Measurements from ENCODE around the gene SMR3B.

GRCh38 chr4:70359115-70359661, 23.7 kb upstream of the SMR3B start:
- TF ChIP-seq RAD21 (IDR thresholded peaks at IDR 0.05; ENCODE audit: low read depth), result no peak
- no peak for TF ChIP-seq EGR1 (IDR thresholded peaks at IDR 0.05)
- TF ChIP-seq MAX (IDR thresholded peaks at IDR 0.05), result no peak
- no peak for TF ChIP-seq TEAD4 (IDR thresholded peaks at IDR 0.05)
- TF ChIP-seq YY1 (IDR thresholded peaks at IDR 0.05; ENCODE audit: low read depth), result no peak
- no peak for TF ChIP-seq CREB1 (IDR thresholded peaks at IDR 0.05; ENCODE audit: low read depth)
- TF ChIP-seq, protein P1, sequence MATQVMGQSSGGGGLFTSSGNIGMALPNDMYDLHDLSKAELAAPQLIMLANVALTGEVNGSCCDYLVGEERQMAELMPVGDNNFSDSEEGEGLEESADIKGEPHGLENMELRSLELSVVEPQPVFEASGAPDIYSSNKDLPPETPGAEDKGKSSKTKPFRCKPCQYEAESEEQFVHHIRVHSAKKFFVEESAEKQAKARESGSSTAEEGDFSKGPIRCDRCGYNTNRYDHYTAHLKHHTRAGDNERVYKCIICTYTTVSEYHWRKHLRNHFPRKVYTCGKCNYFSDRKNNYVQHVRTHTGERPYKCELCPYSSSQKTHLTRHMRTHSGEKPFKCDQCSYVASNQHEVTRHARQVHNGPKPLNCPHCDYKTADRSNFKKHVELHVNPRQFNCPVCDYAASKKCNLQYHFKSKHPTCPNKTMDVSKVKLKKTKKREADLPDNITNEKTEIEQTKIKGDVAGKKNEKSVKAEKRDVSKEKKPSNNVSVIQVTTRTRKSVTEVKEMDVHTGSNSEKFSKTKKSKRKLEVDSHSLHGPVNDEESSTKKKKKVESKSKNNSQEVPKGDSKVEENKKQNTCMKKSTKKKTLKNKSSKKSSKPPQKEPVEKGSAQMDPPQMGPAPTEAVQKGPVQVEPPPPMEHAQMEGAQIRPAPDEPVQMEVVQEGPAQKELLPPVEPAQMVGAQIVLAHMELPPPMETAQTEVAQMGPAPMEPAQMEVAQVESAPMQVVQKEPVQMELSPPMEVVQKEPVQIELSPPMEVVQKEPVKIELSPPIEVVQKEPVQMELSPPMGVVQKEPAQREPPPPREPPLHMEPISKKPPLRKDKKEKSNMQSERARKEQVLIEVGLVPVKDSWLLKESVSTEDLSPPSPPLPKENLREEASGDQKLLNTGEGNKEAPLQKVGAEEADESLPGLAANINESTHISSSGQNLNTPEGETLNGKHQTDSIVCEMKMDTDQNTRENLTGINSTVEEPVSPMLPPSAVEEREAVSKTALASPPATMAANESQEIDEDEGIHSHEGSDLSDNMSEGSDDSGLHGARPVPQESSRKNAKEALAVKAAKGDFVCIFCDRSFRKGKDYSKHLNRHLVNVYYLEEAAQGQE (IDR thresholded peaks at IDR 0.05; ENCODE audit: low read depth), result no peak
- no peak for TF ChIP-seq TAF1 (IDR thresholded peaks at IDR 0.05; ENCODE audit: low read depth)
- TF ChIP-seq NFIC (IDR thresholded peaks at IDR 0.05), result no peak
- no peak for TF ChIP-seq EP300 (IDR thresholded peaks at IDR 0.05; ENCODE audit: borderline replicate concordance)
- TF ChIP-seq ZBTB7A (IDR thresholded peaks at IDR 0.05; ENCODE audit: low read depth), result no peak
- TF ChIP-seq TCF12 (IDR thresholded peaks at IDR 0.05; ENCODE audit: low read depth), result no peak
- TF ChIP-seq FOXM1 (IDR thresholded peaks at IDR 0.05; ENCODE audit: borderline replicate concordance, low read depth), result no peak
- TF ChIP-seq CEBPB (IDR thresholded peaks at IDR 0.05), result no peak
